GM10847 (cell line): Measurements from ENCODE around the gene CERS6.

ENCODE experiments used
- POLR2A ChIP-seq: IDR thresholded peaks from 2 replicates; pipeline ENCODE4 v1.6.1; 2011; ENCODE audit not compliant: insufficient read length; ENCODE audit errors: extremely low read depth

The CERS6 gene

DNA sequence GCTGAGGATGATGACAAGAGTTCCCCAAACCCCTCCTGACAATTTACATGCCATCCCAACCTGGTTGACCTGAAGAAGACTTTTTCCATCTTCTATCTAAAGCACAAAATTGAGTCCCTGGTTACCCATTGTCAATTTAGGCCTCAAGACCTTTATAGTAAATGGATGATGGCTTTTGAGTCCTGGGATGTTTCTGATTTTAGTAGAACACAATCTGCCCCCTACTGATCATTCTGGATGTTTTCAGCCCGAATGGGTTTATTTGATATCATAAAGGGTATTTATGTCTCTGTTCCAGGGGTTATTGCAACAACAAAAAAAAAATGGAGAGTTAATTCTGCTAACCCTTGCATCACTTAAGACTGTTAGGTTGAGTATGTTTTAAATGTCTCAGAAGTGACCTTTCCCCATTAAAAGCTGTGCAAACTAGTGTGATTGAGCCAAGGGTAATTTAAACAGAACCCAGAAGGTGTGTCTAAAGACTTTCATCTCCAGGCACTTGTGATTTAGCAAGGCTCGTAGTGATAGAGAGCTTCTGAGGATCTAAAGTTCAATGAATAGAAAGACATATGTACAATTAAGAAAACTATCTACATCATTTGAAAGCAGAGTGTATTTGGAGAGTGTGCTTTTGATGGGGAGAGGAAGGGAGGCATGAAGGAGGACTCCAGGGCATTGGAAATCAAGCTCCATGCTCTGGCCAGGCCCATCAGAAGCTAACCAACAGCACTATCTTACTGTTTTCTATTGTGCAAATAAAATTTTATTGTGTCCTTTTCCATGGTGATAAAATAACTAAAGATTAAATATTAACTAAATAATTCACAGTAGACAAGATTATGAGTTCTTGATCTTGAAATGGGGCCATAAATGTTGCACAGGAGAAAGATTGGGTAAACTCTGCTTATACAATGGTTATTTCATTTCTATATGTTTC lies 249.7 kb downstream of the CERS6 start:
- TF ChIP-seq POLR2A: no peak

DNA sequence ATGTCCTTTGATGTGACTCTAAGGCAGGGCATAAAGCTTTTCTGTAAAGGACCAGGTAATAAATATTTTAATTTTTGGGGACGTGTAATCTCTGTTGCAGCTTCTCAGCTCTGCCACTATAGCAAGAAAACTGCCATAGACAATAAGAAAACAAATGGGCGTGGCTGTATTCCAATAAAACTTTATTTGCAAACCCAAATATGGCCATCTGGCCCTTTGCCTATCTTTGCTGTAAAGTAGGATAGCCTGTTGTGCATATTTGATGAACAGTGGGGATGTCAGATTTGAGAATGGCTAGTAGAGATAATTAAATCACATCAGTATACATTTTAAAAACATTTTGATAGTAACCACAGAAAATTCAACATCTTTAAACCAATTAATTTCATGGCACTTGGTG lies 250.7 kb downstream of the CERS6 start:
- no peak for TF ChIP-seq POLR2A

DNA sequence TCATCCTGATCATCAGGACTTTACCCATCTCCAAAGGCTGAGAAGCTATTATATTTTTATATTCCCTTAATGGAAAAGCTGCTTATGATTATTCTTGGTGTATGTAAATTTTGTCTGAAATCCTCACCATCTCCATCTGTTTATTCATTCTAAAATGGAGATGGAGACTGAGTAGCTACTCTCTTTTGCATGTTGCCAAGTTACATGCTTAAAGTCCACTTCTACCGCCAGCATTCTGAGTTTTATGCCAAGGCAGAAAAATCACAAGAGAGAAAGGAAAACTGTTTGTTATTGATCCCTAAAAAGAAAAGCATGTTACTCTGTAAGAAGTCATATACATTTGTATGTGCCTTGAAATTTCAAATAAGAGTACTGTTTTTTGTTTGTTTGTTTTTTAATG lies 252.0 kb downstream of the CERS6 start:
- TF ChIP-seq POLR2A: no peak

DNA sequence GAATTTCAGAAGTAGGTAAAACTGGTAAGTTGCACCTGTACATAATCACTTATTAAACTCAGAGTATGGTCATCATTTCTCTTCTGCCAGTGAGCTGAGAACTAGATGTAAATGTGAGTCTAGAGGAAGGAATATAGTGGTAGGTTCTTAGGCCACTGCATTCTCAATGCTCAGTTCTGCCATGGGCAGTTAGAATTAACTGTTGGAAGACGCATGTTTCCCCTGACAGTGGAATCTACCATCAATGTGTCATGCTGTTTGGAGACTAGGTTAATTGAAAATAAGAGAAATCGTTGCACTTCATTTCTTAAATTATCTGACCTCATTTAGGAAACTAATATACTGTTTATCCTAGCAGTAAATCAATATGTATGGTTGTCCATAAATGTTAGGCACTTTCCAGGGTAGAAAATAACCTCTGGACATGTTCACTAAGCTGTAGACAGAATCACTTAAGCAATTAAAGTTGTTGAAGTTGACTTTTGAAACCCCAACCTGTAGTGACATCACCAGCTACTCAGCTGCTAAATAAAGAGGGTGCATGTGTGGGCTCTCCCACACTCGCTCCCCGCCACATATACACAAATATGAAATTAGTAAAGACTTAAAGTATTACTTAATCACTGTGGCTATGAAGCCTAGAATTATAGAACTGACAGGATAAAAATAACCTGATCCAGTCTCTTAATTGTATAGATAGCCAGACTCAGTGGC lies 254.8 kb downstream of the CERS6 start:
- no peak for TF ChIP-seq POLR2A

DNA sequence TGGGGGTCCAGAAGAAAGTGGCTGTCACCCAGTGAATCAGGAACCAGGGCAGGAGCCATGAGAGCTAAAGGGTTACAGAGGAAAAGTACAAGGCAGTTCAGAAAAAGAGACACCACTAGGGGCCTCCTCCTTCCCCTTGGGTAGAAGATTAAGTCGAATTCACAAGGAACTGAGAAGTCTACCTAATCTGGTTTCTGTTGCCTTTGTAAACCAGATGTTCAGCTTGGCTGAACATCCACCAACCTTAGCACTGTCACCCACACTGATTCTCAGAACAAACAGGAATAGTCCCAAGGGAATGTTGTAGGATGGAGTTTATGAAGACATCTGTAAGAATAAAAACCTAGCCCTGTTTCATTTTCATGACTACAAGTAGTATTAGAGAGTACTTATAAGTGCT lies 256.0 kb downstream of the CERS6 start:
- TF ChIP-seq POLR2A: no peak

DNA sequence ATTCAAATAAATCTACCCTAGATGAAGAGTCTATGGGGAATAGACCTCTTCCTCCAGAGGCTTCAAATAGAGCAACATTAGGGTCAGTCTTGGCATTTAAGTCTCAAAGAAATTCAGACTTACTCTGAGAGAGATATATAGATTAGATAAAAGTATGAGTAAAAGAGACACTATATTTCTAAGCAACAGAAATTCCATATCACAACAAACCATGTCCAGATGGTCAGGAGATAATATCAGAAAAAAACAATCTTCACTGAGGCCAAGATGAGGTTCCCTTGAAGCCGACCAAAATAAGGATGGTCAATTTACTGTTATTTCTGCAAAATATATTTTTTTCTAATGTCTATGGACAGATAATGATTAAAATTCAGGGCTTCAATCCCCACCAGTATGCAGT lies 257.3 kb downstream of the CERS6 start:
- TF ChIP-seq POLR2A: no peak

DNA sequence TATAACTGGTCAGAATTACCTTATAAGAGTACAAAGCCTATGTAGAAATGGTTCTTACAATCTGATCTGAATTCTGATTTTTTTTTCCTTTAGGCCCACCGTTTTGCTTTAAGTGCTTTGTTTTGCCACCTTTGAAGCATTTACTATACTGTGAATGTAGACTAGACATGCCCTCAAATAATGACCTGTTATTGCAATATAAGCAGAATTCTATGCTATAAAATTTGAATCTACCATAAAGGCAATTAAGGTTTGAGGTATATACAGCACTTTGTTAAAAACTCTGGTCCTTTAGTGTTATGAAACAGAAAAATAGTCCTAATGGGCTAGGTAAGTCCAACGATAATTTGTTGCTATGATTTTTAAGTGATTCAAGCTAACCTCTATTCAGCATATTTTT lies 259.8 kb downstream of the CERS6 start:
- TF ChIP-seq POLR2A: no peak

DNA sequence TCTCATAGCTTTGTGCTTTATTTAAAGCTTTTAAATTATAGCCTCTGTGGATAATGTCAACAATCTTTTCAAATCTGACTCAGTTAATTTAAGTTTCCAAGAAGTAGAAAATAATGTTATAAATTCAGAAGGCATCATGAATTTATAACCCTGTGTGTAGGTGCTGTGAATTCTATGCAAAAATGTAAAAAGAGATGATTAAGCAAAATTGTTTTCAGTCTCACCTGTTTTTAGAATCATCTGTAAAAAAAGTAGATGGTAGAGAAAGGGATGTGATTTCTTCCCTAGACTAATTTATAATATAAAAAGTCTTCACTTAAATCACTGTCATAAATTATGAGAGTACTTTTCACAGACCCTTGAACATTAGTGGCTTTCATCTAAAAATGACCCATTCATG lies 260.8 kb downstream of the CERS6 start:
- no peak for TF ChIP-seq POLR2A

DNA sequence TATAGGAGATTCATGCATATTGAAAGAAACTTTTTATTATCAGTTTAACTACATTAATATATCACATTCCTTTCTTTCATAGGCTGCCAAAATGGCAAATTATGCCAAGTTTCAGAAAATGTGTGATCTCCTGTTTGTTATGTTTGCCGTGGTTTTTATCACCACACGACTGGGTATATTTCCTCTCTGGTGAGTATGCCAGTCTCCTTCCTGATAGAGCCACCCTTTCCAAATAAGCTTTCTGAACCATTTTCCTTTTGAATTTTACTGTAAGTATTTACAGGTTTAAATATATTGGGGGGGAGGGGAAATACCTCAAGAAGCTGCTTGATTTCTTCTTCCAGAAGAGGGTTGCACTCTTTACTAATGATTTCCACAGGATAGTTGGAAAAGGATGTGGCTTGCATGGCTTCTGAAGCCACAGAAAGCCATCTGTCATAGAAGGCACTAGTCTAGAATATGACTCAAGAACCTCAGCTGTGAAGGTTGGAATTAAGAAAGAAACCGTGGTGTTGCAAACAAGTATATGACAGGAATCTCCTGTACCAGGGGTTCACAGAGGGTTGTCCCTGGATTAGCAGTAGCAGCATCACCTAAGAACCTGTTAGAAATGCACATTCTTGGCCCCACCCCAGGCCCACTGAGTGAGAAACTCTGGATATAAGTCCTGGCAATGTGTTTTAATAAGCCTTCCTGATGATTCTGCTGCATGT lies 261.9 kb downstream of the CERS6 start:
- TF ChIP-seq POLR2A: no peak

DNA sequence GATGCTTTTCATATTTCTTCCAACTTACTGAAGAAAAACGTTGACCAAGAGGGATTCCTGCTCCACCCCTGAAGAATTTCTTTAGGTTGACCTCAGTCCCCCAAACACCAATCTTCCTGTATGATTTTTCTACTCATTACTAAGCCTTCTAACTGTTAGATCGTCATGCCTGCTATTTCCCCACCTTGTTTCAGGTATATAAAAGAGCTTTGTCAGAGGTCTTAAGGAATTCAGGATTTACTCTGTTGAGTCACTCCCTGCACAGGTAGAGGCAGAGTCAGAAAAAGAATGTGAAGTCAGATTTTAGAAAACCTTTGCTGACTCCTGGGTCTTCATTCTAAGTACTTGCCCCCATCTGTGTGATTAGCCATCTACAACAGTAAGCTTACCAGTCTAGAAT lies 262.6 kb downstream of the CERS6 start:
- no peak for TF ChIP-seq POLR2A

DNA sequence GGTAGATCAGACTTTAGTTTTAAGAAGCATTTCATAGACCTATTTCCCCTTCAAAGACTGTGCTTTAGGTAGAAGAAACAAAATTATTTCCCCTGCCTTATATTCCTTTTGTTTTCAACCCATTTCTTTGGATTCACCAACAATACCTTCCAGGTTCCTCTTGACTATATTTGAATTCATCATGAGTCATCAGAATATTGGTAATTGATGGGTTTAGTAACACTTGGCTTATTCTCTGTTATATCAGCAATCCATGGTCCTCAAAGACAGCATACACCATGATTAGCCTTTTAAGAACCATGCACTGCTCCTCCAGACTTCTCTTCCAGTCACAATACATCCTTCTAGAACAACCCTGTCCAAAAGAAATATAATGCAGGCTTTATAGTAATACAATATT lies 263.4 kb downstream of the CERS6 start:
- no peak for TF ChIP-seq POLR2A

DNA sequence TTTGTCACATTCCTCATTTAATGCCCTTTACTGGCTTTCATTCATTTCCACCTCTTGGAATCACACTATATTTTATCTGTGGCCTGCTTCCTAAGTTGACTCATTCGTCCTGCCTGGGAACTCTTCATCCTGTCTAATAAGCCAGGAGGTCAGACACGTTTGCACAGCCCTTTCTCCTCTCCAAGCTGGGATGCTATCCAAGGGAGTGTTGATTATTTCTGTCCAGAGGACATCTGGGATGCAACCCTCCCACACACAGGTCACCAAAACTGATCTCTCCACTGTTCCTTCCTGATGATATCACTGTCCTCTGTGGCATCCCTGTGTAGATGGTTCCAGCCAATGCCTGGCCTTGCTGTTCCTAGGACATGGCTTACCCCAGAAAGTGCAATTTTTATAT lies 266.5 kb downstream of the CERS6 start:
- no peak for TF ChIP-seq POLR2A

DNA sequence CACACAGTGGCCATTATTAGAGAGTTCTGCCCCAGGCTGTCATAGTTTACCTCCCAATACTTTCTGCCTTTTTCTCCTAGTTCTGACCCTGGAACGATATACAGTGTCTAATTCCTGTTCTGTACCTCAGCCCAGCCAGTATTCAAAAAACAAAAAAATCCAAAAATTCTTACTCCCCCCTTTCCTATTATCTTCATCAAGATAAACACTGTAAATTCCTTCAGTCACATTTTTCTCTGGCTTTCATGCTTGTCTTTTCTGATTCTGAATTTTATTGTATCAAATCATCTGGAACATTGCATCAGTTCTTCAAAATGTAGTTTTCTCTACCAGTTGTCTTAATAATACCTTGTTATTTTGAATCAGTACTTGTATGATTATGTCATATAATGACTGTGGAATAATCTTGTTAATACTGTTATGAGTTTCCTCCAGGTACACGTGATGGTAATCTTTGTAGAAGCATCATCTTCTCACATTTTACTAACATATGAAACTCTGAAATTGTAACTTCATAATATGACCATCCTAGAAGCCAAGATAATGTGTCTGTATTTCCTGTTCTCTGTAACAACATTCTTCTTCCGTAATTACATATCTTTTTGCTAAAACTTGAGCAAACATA lies 267.3 kb downstream of the CERS6 start:
- no peak for TF ChIP-seq POLR2A

DNA sequence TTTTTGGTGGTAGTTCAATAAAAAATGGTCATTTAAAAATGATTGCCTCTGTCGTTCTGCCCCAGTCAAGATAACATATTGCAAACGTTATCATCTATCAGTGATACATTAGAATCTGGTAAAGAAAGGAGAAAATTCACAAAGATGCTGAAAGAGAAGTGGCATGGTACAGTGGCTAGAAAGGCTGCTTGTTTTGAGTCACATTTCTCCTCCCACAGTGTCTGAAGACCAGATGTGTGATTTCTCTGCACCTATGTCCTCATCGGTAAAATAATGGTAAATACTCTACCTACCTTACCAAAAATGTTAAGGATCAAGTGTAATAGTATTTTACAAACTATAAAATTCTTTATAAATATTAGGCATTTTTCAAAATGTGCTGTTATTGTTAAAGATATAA lies 270.3 kb downstream of the CERS6 start:
- no peak for TF ChIP-seq POLR2A

DNA sequence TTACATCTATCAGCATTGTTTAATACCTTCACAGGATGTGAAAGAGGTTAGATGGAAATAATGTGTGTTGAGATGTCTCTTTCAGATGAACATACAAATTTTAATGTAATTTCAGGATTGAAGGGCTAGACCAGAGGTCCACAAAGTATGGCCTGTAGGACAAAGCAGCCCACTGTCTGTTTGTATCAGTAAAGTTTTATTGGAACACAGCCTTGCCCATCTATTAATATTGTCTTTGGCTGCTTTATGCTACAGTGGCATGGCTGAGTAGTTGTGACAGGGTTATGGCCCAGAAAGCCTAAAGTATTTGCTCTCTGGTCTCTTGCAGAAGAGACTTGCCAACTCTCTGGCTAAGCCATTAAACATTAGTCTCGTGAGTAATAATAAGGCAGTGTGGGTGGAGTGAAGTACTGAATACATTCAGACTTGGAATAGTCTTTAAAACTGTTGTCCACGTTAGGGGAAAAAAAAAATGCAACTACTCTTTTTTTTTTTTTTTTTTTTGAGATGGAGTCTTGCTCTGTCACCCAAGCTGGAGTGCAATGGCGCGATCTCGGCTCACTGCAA lies 271.9 kb downstream of the CERS6 start:
- TF ChIP-seq POLR2A: no peak
